K562 (cell line): Measurements from ENCODE around the gene ZNF865. TPM values are rescaled to one million over a fixed set of nuclear protein-coding genes. Genes with fewer than 3 reads are reported as not detected.
A peak's percentile ranks its signal among the peaks of the same experiment; 100 is the strongest.

Source experiments
- ARID2 ChIP-seq: fragments of 450-650 bp; IDR thresholded peaks from 2 replicates; pipeline ENCODE4 v1.6.1; 2017; ENCODE audit warnings: antibody characterized with exemption, mild to moderate bottlenecking
- ATF7 ChIP-seq: fragments of 450-650 bp; IDR thresholded peaks from 2 replicates; pipeline ENCODE4 v1.7.1; 2014; ENCODE audit warnings: mild to moderate bottlenecking, moderate library complexity
- CBX1 ChIP-seq: sonication (generic); IDR thresholded peaks from 2 replicates; pipeline ENCODE4 v1.6.1; 2016; ENCODE audit warnings: antibody characterized with exemption, low read depth, mild to moderate bottlenecking
- DACH1 ChIP-seq: fragments of 450-650 bp; IDR thresholded peaks from 2 replicates; pipeline ENCODE4 v1.6.1; 2018; ENCODE audit not compliant: partially characterized antibody
- ERF ChIP-seq: fragments of 450-650 bp; formaldehyde crosslinking; IDR thresholded peaks from 2 replicates; pipeline ENCODE4 v1.4.0; 2020; ENCODE audit warnings: mild to moderate bottlenecking, mixed read lengths
- KDM1A ChIP-seq, 2 experiments: fragments of 450-650 bp; IDR thresholded peaks; 2 replicates each; pipeline ENCODE4 v1.6.1; 2016; ENCODE audit warnings: mild to moderate bottlenecking in 2 of 2
- MCM7 ChIP-seq, 2 experiments: fragments of 450-650 bp; IDR thresholded peaks; 2 replicates each; pipeline ENCODE4 v1.6.1; 2016 to 2018
- PCBP2 ChIP-seq: fragments of 200-400 bp; formaldehyde crosslinking; IDR thresholded peaks from 2 replicates; pipeline ENCODE4 v1.6.1; 2018; ENCODE audit warnings: low read length, low read depth, mild to moderate bottlenecking, moderate library complexity; ENCODE audit not compliant: poor library complexity, severe bottlenecking
- POLR2H ChIP-seq: IDR thresholded peaks from 2 replicates; pipeline ENCODE4 v1.6.1; 2016; ENCODE audit warnings: missing genetic modification characterization, low read depth, mild to moderate bottlenecking, control low read depth, missing compliant biosample characterization, moderate library complexity
- RAD21 ChIP-seq, 2 experiments: fragments of 250-450 bp in 1 of 2; fragments of 450-650 bp in 1 of 2; sonication (Bioruptor Pico) in 1 of 2; formaldehyde crosslinking in 1 of 2; IDR thresholded peaks in 1 of 2; conservative IDR thresholded peaks in 1 of 2; 2 replicates each; pipeline versions ENCODE4 v1.4.0 to v1.8.0; 2020 to 2022; ENCODE audit warnings: mild to moderate bottlenecking in 2 of 2, moderate library complexity in 1 of 2
- SIRT6 ChIP-seq: IDR thresholded peaks from one replicate; pipeline ENCODE4 v1.6.1; 2012; ENCODE audit warnings: low read depth, mild to moderate bottlenecking, control low read depth, inconsistent platforms, low read length, moderate library complexity
- ZNF354B ChIP-seq: fragments of 250-450 bp; sonication (Bioruptor Pico); IDR thresholded peaks from 2 replicates; pipeline ENCODE4 v1.4.0; 2020
- ZNF586 ChIP-seq: fragments of 450-650 bp; formaldehyde crosslinking; conservative IDR thresholded peaks from 2 replicates; pipeline ENCODE4 v1.4.0; 2020; ENCODE audit warnings: mild to moderate bottlenecking, moderate library complexity
- ZNF766 ChIP-seq: fragments of 200-800 bp; sonication (Bioruptor generic); conservative IDR thresholded peaks from 2 replicates; pipeline ENCODE4 v1.6.1; 2016; ENCODE audit warnings: missing genetic modification characterization, missing compliant biosample characterization
- ZNF77 ChIP-seq: fragments of 250-450 bp; sonication (Bioruptor Pico); IDR thresholded peaks from 2 replicates; pipeline ENCODE4 v1.5.0; 2020
- polyA plus RNA-seq, 8 experiments: library from polyadenylated mRNA; depleted of rRNA in 4 of 8; stranded (reverse) in 5 of 8; unstranded in 3 of 8; fragments of >200 nt; fragmentation: Nextera tagmentation in 2 of 8; fragmentation: Illumina TruSeq in 1 of 8; extraction: Ambion mirVana in 2 of 8; extraction: Trizol in 1 of 8; gene quantifications; 2 replicates each; pipeline versions ENCODE4 v1.2.1 to v1.2.3, GENCODE V29; 2011 to 2014; ENCODE audit warnings: inconsistent platforms in 1 of 8, missing spikeins in 1 of 8
- total RNA-seq, 7 experiments: library from RNA; depleted of rRNA in 6 of 7; stranded (reverse); fragments of >200 nt in 6 of 7; fragmentation: Illumina TruSeq in 2 of 7; extraction: Trizol in 2 of 7; gene quantifications; 2 replicates each; pipeline versions ENCODE4 v1.2.1 to v1.2.3, GENCODE V29; 2011 to 2021; ENCODE audit warnings: low replicate concordance in 1 of 7
- TF ChIP-seq, protein P1 (sequence below): sonication (generic); formaldehyde crosslinking; IDR thresholded peaks from 2 replicates; pipeline ENCODE4 v1.8.0; 2022; ENCODE audit warnings: missing genetic modification reagents, mild to moderate bottlenecking, borderline replicate concordance
- TF ChIP-seq, protein P2 (sequence below): fragments of 250-450 bp; sonication (Bioruptor Pico); IDR thresholded peaks from 2 replicates; pipeline ENCODE4 v1.4.0; 2020; ENCODE audit warnings: mild to moderate bottlenecking
- TF ChIP-seq, protein P3 (sequence below): sonication (generic); formaldehyde crosslinking; IDR thresholded peaks from 2 replicates; pipeline ENCODE4 v1.8.0; 2023; ENCODE audit warnings: mild to moderate bottlenecking, missing genetic modification reagents
- TF ChIP-seq, protein P4 (sequence below): sonication (generic); formaldehyde crosslinking; IDR thresholded peaks from 2 replicates; pipeline ENCODE4 v1.8.0; 2023; ENCODE audit warnings: mild to moderate bottlenecking, missing genetic modification reagents

The ZNF865 gene
- total and polyA plus RNA-seq, 9 of the 15 experiments (the other 6 are each of a cell fraction or from before 2014, with no cell fraction given): 0.40 to 18.8 (median 1.6) TPM; not detected in 2

GRCh38 chr19:55642153-55643002, 36.9 kb downstream of the ZNF865 start (continued):
- TF ChIP-seq RAD21 (CRISPR knock-in tag; conservative IDR thresholded peaks at IDR 0.05 in 1 of 2, IDR thresholded peaks at IDR 0.05 in 1 of 2) (no peak), MCM7 (IDR thresholded peaks at IDR 0.05) (no peak), DACH1 (no peak), ZNF77 (CRISPR knock-in tag) (no peak), ARID2 (no peak), ATF7 (no peak), ZNF354B (CRISPR knock-in tag) (no peak), SIRT6 (no peak), PCBP2 (no peak), POLR2H (tag) (no peak), ZNF766 (CRISPR knock-in tag) (no peak), KDM1A (IDR thresholded peaks at IDR 0.05) (peak; percentile 87 to 89; a peak in 2 of 4 replicates), CBX1 (0 out of 2 replicates have a peak, but pooled peaks have one; percentile 15), ZNF586 (CRISPR knock-in tag) (no peak), ERF (peak; percentile 15; the same call in 1 of the 2 replicates)
- TF ChIP-seq, protein P1, sequence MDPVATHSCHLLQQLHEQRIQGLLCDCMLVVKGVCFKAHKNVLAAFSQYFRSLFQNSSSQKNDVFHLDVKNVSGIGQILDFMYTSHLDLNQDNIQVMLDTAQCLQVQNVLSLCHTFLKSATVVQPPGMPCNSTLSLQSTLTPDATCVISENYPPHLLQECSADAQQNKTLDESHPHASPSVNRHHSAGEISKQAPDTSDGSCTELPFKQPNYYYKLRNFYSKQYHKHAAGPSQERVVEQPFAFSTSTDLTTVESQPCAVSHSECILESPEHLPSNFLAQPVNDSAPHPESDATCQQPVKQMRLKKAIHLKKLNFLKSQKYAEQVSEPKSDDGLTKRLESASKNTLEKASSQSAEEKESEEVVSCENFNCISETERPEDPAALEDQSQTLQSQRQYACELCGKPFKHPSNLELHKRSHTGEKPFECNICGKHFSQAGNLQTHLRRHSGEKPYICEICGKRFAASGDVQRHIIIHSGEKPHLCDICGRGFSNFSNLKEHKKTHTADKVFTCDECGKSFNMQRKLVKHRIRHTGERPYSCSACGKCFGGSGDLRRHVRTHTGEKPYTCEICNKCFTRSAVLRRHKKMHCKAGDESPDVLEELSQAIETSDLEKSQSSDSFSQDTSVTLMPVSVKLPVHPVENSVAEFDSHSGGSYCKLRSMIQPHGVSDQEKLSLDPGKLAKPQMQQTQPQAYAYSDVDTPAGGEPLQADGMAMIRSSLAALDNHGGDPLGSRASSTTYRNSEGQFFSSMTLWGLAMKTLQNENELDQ: no peak
- TF ChIP-seq, protein P2, sequence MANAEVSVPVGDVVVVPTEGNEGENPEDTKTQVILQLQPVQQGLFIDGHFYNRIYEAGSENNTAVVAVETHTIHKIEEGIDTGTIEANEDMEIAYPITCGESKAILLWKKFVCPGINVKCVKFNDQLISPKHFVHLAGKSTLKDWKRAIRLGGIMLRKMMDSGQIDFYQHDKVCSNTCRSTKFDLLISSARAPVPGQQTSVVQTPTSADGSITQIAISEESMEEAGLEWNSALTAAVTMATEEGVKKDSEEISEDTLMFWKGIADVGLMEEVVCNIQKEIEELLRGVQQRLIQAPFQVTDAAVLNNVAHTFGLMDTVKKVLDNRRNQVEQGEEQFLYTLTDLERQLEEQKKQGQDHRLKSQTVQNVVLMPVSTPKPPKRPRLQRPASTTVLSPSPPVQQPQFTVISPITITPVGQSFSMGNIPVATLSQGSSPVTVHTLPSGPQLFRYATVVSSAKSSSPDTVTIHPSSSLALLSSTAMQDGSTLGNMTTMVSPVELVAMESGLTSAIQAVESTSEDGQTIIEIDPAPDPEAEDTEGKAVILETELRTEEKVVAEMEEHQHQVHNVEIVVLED (CRISPR knock-in tag): no peak
- TF ChIP-seq, protein P3, sequence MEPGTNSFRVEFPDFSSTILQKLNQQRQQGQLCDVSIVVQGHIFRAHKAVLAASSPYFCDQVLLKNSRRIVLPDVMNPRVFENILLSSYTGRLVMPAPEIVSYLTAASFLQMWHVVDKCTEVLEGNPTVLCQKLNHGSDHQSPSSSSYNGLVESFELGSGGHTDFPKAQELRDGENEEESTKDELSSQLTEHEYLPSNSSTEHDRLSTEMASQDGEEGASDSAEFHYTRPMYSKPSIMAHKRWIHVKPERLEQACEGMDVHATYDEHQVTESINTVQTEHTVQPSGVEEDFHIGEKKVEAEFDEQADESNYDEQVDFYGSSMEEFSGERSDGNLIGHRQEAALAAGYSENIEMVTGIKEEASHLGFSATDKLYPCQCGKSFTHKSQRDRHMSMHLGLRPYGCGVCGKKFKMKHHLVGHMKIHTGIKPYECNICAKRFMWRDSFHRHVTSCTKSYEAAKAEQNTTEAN: no peak
- TF ChIP-seq, protein P4, sequence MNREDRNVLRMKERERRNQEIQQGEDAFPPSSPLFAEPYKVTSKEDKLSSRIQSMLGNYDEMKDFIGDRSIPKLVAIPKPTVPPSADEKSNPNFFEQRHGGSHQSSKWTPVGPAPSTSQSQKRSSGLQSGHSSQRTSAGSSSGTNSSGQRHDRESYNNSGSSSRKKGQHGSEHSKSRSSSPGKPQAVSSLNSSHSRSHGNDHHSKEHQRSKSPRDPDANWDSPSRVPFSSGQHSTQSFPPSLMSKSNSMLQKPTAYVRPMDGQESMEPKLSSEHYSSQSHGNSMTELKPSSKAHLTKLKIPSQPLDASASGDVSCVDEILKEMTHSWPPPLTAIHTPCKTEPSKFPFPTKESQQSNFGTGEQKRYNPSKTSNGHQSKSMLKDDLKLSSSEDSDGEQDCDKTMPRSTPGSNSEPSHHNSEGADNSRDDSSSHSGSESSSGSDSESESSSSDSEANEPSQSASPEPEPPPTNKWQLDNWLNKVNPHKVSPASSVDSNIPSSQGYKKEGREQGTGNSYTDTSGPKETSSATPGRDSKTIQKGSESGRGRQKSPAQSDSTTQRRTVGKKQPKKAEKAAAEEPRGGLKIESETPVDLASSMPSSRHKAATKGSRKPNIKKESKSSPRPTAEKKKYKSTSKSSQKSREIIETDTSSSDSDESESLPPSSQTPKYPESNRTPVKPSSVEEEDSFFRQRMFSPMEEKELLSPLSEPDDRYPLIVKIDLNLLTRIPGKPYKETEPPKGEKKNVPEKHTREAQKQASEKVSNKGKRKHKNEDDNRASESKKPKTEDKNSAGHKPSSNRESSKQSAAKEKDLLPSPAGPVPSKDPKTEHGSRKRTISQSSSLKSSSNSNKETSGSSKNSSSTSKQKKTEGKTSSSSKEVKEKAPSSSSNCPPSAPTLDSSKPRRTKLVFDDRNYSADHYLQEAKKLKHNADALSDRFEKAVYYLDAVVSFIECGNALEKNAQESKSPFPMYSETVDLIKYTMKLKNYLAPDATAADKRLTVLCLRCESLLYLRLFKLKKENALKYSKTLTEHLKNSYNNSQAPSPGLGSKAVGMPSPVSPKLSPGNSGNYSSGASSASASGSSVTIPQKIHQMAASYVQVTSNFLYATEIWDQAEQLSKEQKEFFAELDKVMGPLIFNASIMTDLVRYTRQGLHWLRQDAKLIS (CRISPR knock-in tag): no peak
